ENCODE results near the gene DCDC1.

DNA sequence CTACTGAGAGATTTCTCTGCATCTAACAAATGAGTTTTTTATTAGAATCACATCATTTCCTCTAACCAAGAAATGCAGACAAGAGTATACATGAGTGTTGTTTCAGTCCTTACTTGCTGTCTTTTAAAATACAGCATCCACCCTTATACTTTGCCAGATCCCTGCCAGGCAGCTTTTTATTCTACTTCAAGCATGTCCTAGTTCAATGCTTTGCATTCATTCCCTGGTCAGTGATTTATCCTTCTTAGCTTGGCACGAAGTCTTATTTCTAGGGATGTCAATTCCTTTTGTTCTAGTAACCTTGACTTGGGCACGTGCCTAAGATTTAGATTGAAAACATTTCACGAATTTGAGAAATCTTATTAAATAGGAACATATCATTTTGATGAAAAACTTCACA, 476.2 kb downstream of the DCDC1 start:
- TF ChIP-seq, protein P1, sequence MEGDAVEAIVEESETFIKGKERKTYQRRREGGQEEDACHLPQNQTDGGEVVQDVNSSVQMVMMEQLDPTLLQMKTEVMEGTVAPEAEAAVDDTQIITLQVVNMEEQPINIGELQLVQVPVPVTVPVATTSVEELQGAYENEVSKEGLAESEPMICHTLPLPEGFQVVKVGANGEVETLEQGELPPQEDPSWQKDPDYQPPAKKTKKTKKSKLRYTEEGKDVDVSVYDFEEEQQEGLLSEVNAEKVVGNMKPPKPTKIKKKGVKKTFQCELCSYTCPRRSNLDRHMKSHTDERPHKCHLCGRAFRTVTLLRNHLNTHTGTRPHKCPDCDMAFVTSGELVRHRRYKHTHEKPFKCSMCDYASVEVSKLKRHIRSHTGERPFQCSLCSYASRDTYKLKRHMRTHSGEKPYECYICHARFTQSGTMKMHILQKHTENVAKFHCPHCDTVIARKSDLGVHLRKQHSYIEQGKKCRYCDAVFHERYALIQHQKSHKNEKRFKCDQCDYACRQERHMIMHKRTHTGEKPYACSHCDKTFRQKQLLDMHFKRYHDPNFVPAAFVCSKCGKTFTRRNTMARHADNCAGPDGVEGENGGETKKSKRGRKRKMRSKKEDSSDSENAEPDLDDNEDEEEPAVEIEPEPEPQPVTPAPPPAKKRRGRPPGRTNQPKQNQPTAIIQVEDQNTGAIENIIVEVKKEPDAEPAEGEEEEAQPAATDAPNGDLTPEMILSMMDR (IDR thresholded peaks at IDR 0.05) = no peak
- no peak for TF ChIP-seq ELK1 (IDR thresholded peaks at IDR 0.05; ENCODE audit: low read depth, low read length)
- no peak for TF ChIP-seq POLR2A (IDR thresholded peaks at IDR 0.05; ENCODE audit: low read length)
- no peak for TF ChIP-seq CHD4 (IDR thresholded peaks at IDR 0.05; ENCODE audit: borderline replicate concordance)
- no peak for TF ChIP-seq USF2 (IDR thresholded peaks at IDR 0.05)
- TF ChIP-seq TP53 (CRISPR knock-in tag; IDR thresholded peaks at IDR 0.05) = no peak
- no peak for TF ChIP-seq KDM5A (IDR thresholded peaks at IDR 0.05)

Data from A549 (cell line).